SU-DHL-6 (cell line): Measurements from ENCODE around the gene AIG1.

Experiments
- CTCF ChIP-seq: fragments of 200-600 bp; sonication (generic); IDR thresholded peaks from one replicate; pipeline ENCODE4 v1.5.1; 2017; ENCODE audit warnings: antibody characterized with exemption, mild to moderate bottlenecking, low read length, moderate library complexity; ENCODE audit not compliant: insufficient read depth, poor library complexity, severe bottlenecking
- EZH2phosphoT487 ChIP-seq: fragments of 200-600 bp; sonication (generic), shearing (Covaris generic); conservative IDR thresholded peaks from 2 replicates; pipeline ENCODE4 v1.6.1; 2018; ENCODE audit warnings: mild to moderate bottlenecking, antibody characterized with exemption, low read length, moderate library complexity, mixed read lengths

GRCh38 chr6:143111443-143111842 is 50.8 kb downstream of the AIG1 start:
- TF ChIP-seq CTCF = no peak
- no peak for TF ChIP-seq EZH2phosphoT487
